Measurements from ENCODE around the gene ST6GALNAC6.
A peak's percentile ranks its signal among the peaks of the same experiment; 100 is the strongest.
"Not testable (repeated sequence)": the region's sequence is repeated elsewhere in the genome, so short reads cannot be mapped to it uniquely, and the experiment has no call there.

The ST6GALNAC6 gene

GRCh38 chr9:127847178-127847510 is 52.3 kb downstream of the ST6GALNAC6 start:
- DNase-seq (ENCODE audit: low read depth) = no peak
- no peak for TF ChIP-seq CTCF (IDR thresholded peaks at IDR 0.05; ENCODE audit: low read length, missing control alignments)
- H3K4me3 ChIP-seq (replicated peaks; ENCODE audit: low read depth, low read length) = no peak overlapping the region

GRCh38 chr9:127846443-127847177 is 52.8 kb downstream of the ST6GALNAC6 start:
- no peak for DNase-seq (ENCODE audit: low read depth)
- no peak for TF ChIP-seq CTCF (IDR thresholded peaks at IDR 0.05; ENCODE audit: low read length, missing control alignments)
- H3K4me3 ChIP-seq (replicated peaks; ENCODE audit: low read depth, low read length) = no peak overlapping the region

- H3K4me3 ChIP-seq (replicated peaks; ENCODE audit: low read depth, low read length); DNase-seq (ENCODE audit: low read depth): not testable (repeated sequence)
Measured at GRCh38 chr9:127845619-127846018, 53.8 kb downstream of the ST6GALNAC6 start.

GRCh38 chr9:127844821-127845359 is 54.5 kb downstream of the ST6GALNAC6 start:
- H3K4me3 ChIP-seq (replicated peaks; ENCODE audit: low read depth, low read length) = no peak overlapping the region
- no peak for TF ChIP-seq CTCF (IDR thresholded peaks at IDR 0.05; ENCODE audit: low read length, missing control alignments)
- peak; percentile 79 for DNase-seq (ENCODE audit: low read depth)

- H3K4me3 ChIP-seq (replicated peaks; ENCODE audit: low read depth, low read length) = no peak overlapping the region
- no peak for DNase-seq (ENCODE audit: low read depth)
- TF ChIP-seq CTCF (IDR thresholded peaks at IDR 0.05; ENCODE audit: low read length, missing control alignments) = no peak
Measured at GRCh38 chr9:127841087-127841835, 58.1 kb downstream of the ST6GALNAC6 start.

GRCh38 chr9:127838375-127839078 is 60.9 kb downstream of the ST6GALNAC6 start:
- peak; percentile 94 for DNase-seq (ENCODE audit: low read depth)
- no peak overlapping the region for H3K4me3 ChIP-seq (replicated peaks; ENCODE audit: low read depth, low read length)
- no peak for TF ChIP-seq CTCF (IDR thresholded peaks at IDR 0.05; ENCODE audit: low read length, missing control alignments)

- TF ChIP-seq CTCF (IDR thresholded peaks at IDR 0.05; ENCODE audit: low read length, missing control alignments) = no peak
- H3K4me3 ChIP-seq (replicated peaks; ENCODE audit: low read depth, low read length) = no peak overlapping the region
- DNase-seq (ENCODE audit: low read depth) = no peak
Measured at GRCh38 chr9:127837346-127837745, 62.1 kb downstream of the ST6GALNAC6 start.

GRCh38 chr9:127836561-127836960 is 62.8 kb downstream of the ST6GALNAC6 start:
- DNase-seq (ENCODE audit: low read depth); H3K4me3 ChIP-seq (replicated peaks; ENCODE audit: low read depth, low read length): not testable (repeated sequence)
